A549 treated with RU486 at 1 μM for 4 hours (cell line): ENCODE measurements around the gene LRP10. TPM values are rescaled to one million over a fixed set of nuclear protein-coding genes. Genes with fewer than 3 reads are reported as not detected.

Experiments
- total RNA-seq: library from RNA; stranded (reverse); fragments of 200-300 nt; extraction: Qiagen RNA extraction; gene quantifications from 5 replicates; pipeline ENCODE4 v1.2.3, GENCODE V29; 2022; ENCODE audit warnings: low read depth

The LRP10 gene, protein sequence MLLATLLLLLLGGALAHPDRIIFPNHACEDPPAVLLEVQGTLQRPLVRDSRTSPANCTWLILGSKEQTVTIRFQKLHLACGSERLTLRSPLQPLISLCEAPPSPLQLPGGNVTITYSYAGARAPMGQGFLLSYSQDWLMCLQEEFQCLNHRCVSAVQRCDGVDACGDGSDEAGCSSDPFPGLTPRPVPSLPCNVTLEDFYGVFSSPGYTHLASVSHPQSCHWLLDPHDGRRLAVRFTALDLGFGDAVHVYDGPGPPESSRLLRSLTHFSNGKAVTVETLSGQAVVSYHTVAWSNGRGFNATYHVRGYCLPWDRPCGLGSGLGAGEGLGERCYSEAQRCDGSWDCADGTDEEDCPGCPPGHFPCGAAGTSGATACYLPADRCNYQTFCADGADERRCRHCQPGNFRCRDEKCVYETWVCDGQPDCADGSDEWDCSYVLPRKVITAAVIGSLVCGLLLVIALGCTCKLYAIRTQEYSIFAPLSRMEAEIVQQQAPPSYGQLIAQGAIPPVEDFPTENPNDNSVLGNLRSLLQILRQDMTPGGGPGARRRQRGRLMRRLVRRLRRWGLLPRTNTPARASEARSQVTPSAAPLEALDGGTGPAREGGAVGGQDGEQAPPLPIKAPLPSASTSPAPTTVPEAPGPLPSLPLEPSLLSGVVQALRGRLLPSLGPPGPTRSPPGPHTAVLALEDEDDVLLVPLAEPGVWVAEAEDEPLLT
- 59.9 to 82.8 TPM (median 72.1 TPM) in 5 replicates for total RNA-seq

DNA sequence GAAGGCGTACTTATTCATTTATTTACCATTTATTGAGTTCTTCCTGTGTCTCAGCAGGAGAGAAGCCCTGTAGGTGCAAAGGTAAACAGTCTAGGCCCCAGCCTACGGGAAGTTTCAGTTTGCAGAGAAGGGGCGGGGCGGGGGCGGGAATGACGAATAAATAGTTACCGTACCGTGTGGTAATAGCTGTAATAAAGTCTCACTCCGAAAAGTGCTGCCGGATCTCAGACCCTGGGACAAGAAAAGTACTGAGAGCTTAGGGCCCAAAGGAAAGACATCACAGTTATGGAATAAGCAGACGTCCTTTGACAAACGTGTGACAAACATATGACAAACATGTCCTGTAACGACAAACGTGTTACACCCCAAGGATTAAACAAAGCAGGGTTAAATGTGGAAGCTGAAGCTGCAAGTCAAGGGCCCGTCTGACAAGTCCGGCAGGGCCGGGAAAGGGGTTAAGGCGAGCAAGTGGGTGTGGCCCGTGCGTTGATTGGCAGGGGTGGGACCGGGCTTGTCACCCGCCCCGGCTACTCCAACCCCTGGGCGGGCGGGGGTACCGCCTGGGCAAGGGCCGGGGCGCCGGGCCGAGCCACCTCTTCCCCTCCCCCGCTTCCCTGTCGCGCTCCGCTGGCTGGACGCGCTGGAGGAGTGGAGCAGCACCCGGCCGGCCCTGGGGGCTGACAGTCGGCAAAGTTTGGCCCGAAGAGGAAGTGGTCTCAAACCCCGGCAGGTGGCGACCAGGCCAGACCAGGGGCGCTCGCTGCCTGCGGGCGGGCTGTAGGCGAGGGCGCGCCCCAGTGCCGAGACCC is at the start of gene LRP10:
TSS of gene LRP10 (plus strand) at position 517 of the 809 bp plus-strand sequence. CDS start 564 bp downstream, outside the sequence.

DNA sequence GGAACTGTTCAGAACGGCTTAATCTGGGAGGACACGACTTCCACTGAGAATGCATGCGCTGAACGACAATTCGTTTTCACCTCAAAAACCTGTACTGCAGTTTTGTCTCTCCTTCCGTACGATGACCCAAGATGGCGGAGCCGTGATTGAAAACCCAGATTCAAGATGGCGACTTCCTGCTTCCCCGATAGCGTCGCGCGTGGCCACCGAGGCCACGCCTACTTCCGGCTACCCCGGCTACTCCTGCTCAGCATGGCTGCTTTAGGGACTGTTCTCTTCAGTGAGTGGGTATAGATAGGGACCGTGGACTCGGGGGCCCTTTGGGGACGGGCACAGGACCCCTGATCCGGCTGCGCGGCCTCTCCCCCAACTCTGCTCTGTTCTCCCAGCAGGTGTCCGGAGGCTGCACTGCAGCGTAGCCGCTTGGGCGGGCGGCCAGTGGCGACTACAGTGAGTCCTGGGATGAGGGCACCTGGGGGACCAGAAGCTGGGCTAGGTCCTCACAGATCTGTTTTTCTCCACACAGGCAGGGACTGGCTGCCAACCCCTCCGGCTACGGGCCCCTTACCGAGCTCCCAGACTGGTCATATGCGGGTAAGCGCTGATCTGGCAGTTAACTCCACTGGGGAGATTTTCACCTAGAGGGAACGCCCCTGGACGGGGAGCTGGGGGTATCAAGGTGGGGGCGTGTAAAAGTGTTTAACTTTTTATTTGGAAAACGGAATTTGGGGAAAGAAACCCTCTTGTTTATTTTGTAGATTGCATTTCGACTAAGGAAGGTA is 41.7 kb upstream of the LRP10 start, which contains the start of gene MRPL52:
TSS of gene MRPL52 (plus strand) at position 227 of the 782 bp plus-strand sequence. CDS start at position 253, 26 bp downstream.

DNA sequence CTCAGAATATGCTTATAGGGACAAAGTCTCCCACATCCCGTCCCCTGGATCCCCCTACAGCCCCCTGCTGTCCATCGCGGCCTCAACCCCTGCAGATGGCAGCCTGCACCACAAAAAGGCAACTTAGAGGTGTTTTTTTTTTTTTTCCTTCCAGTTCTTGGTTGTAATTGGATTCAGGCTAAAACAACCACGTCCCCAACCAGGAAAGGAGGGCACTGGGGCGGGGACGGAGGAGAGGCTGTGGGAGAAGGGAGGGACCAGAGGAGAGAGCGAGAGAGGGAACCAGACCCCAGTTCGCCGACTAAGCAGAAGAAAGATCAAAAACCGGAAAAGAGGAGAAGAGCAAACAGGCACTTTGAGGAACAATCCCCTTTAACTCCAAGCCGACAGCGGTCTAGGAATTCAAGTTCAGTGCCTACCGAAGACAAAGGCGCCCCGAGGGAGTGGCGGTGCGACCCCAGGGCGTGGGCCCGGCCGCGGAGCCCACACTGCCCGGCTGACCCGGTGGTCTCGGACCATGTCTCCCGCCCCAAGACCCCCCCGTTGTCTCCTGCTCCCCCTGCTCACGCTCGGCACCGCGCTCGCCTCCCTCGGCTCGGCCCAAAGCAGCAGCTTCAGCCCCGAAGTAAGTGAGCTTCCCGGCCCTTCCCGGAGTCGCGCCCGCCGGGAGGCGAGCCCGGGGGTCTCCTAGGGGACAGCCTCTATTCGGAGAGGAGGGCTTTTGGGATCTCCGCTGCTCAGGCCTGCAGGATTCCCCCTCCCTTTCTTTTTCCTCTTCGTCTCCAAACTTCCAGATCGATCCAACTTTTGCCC is 35.0 kb upstream of the LRP10 start, which contains the start of gene MMP14:
TSS of gene MMP14 (plus strand) at position 285 of the 813 bp plus-strand sequence. CDS start at position 518, 233 bp downstream.

DNA sequence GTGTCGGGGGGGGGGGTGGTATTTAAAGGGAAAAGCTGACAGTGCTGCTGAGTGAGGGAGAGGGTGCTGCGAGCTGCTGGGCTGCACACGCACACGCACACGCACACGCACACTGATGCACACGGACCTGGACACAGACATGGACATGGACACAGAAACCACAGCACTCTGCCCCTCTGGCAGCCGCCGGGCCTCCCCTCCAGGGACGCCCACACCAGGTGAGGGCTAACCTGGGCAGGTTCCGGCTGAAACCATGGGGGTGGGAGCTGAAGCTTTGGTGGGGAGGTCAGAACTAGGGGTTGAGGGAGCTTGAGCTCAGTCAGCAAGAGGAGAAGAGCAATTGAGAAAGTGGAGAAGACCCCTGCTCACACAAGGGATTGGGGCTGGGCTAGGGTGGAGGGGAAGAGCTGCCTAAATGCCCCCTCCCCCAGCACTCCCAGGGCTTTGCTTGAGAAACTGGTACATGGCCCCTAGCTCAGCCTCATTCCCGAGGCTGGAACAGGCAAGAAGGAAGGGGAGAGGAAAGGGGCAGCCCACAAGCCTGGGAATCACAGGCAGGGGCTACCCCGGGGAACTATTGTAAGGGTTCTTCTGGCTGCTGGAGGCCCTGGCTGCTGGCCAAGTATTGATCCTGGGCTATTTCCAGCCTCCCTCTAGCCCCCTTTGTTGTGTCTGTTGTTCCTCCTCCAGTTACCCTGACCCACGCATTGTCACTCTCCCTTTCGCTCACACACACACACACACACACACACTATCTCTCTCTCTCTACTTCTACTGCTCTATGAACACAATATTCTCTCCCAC is 11.8 kb downstream of the LRP10 start, which contains the start of gene REM2:
TSS of gene REM2 (plus strand) at position 50 of the 804 bp plus-strand sequence. CDS start at position 116, 66 bp downstream.

DNA sequence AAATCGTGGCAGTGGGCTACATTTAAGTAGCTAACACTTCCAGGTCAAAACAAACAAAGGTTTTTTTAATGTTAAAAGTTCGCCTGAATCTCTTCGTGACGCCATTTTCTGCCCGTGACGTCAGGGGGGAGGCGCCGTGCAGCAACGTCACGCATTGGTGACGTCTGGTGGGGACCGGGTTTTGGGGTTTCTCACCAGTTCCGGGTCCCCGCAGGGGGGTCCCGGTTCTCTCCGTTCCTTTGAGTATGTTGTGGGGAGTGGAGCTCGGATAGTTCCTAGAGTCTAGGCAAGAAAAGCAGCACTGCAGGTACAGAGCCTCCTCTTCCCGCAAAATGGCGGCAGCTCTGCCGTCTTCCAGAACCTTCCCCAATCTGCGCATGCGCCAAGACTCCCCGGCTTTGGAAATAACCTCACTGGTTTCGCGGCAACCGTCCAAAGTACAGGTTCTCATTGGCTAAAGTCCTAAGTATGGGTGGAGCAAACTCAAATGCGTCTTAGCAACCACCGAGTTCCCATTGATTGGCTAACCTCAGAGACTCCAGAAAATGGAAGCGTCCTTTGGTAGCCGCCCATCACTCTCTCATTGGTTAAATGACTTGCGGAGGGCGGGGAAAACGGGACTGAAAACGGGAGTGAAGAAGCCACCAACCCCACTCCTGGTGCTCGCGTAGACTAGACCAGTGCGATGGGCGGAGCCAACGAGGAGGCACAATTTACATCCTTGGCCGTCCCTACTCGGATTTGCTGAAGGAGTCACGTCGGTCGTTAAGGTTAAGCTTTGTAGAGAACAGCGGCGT is 47.5 kb downstream of the LRP10 start, which contains the start of gene RBM23:
TSS of gene RBM23 (minus strand) at position 346 of the 797 bp plus-strand sequence.

DNA sequence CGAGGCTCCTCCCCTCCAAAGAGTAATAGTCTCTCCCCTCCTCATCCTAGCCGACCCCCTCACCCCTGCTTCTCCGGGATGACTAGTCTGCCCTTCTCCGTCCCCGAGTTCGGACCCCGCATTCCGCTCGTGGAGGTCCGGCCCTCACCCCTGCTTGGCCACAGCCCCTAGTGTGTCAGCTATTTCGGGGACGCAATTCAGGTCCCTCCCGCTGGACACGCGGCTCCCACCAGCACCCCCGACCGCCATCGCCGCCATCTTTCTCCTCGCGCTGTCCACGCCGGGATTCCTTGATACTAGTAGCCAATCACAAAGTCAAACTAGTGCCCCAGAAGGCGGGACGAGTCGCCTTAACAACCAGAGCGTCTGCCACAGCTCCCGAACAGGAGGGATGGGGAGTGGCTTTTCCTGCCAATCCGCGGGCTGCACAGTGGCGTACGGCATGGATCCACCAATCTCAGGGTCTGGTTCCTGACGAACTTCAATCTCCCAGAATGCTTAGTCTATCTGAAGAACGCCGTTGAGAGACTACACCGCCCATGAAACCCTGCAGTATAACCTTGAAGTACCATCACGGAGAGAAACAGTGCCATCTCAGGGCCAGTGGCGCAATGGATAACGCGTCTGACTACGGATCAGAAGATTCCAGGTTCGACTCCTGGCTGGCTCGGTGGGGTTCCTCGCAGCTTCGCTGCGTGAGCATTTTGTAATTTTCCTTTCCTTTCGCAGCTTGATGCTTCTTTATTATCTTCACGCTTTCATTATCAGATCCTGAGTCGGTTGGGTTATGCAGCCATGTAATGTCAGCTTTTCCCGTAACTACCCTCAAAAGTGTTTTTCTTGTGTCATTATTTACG is 57.8 kb downstream of the LRP10 start, which contains the start of gene PRMT5:
TSS of gene PRMT5 (minus strand) at position 273 of the 857 bp plus-strand sequence. CDS start at position 258, 15 bp downstream.

Other genes starting within 250 kb of the LRP10 start
- gene OR6J1, start 227.4 kb upstream of the LRP10 start, total RNA-seq, result not detected in 5 replicates
- 147 to 168 TPM (median 162 TPM) in 5 replicates for gene OXA1L, start 105.1 kb upstream of the LRP10 start, total RNA-seq
- 10.1 to 16.0 TPM (median 14.5 TPM) in 5 replicates for gene SLC7A7, start 56.3 kb upstream of the LRP10 start, total RNA-seq
- gene MRPL52, start 41.9 kb upstream of the LRP10 start, total RNA-seq, result 149 to 241 TPM (median 211 TPM) in 5 replicates
- gene MMP14, start 35.2 kb upstream of the LRP10 start, total RNA-seq, result 0.37 to 0.94 TPM (median 0.74 TPM) in 5 replicates
- gene REM2, start 11.5 kb downstream of the LRP10 start, total RNA-seq, result 0.22 to 0.46 TPM (median 0.37 TPM) in 5 replicates
- 58.1 to 70.5 TPM (median 63.1 TPM) in 5 replicates for gene RBM23, start 47.4 kb downstream of the LRP10 start, total RNA-seq
- gene PRMT5, start 57.6 kb downstream of the LRP10 start, total RNA-seq, result 103 to 161 TPM (median 122 TPM) in 5 replicates
- 35.0 to 41.1 TPM (median 36.9 TPM) in 5 replicates for gene HAUS4, start 85.3 kb downstream of the LRP10 start, total RNA-seq
- gene AJUBA, start 110.8 kb downstream of the LRP10 start, total RNA-seq, result 38.8 to 43.7 TPM (median 40.1 TPM) in 5 replicates
- gene C14orf93, start 138.4 kb downstream of the LRP10 start, total RNA-seq, result 3.5 to 4.2 TPM (median 3.8 TPM) in 5 replicates
- 311 to 330 TPM (median 317 TPM) in 5 replicates for gene PSMB5, start 163.2 kb downstream of the LRP10 start, total RNA-seq
- not detected in 5 replicates for gene PSMB11, start 170.5 kb downstream of the LRP10 start, total RNA-seq
- gene CDH24, start 185.8 kb downstream of the LRP10 start, total RNA-seq, result 2.7 to 5.9 TPM (median 5.0 TPM) in 5 replicates
- 98.6 to 112 TPM (median 108 TPM) in 5 replicates for gene ACIN1, start 223.4 kb downstream of the LRP10 start, total RNA-seq
- 79.6 to 113 TPM (median 107 TPM) in 5 replicates for gene C14orf119, start 223.8 kb downstream of the LRP10 start, total RNA-seq
- not detected in 5 replicates for gene CIROP, start 233.2 kb downstream of the LRP10 start, total RNA-seq
- not detected in 5 replicates for gene CEBPE, start 247.5 kb downstream of the LRP10 start, total RNA-seq